SH-SY5Y (cell line): Measurements from ENCODE around the gene ZNF350.

Source experiments
- GATA2 ChIP-seq: IDR thresholded peaks from 2 replicates; pipeline ENCODE4 v1.6.1; 2011; ENCODE audit warnings: mild to moderate bottlenecking, low read depth, low read length
- GATA3 ChIP-seq: IDR thresholded peaks from 2 replicates; pipeline ENCODE4 v1.6.1; 2011; ENCODE audit warnings: low read depth, mild to moderate bottlenecking, low read length, moderate library complexity

ZNF350 gene

DNA sequence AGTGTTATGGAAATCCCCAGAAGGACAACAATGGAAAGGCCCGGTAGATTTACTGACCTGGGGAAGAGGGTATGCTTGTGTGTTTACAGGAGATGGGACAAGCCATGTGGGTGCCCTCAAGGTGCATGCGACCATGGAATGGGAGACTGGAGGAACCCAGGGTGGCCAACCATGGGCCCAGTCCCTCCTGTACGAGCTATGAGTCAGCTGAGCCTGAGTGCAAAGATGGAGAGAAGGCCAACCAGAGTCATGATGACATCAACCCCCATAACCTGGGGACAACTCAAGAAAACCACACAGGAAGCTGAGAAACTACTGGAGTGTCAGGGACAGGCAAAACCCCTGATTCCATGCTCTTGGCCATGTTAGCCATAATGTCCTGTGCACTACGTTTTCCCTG is 7.8 kb downstream of the ZNF350 start:
- TF ChIP-seq GATA2 (no peak), GATA3 (no peak)

DNA sequence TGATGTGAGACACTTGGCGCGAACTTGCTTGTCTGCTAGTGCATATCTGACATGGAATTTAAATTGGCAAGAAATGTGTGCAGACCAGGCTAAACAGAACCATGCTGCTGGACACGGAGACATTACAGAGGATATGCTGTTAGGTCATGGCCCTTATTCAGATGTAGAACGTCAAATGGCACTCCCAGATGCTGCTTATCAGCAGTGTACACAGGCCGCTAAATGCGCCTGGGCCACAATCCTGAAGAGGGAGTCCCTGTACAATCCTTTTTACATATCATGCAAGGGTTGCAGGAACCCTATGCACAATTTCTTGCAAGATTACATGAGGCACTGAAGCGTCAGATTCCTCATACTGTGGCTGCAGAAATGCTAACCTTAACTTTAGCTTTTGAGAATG is 9.3 kb downstream of the ZNF350 start:
- TF ChIP-seq GATA2 (no peak), GATA3 (no peak)

- TF ChIP-seq GATA2 = no peak
- TF ChIP-seq GATA3 = no peak
Measured at GRCh38 chr19:51976852-51977251, 9.8 kb downstream of the ZNF350 start.

- TF ChIP-seq GATA3 (no peak), GATA2 (no peak)
Measured at GRCh38 chr19:51971624-51972023, 15.0 kb downstream of the ZNF350 start.

DNA sequence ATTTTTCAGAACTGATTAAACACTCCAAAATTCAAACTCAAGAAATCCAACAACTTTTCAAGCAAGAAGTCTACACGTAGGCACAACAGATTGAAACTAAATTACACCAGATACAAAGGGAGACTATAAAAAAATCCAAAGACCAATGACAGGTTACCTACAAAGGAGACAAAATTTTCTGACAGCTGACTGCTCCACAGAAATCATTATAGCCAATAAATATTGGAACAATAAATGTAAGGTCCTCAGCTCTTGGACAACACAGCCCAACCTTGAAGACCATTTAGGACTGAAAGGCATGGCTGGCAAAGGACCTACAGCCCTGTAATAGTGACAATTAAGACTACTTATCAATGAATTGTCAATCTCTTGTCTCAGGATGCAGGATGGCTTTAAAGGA is 15.9 kb downstream of the ZNF350 start:
- no peak for TF ChIP-seq GATA2
- TF ChIP-seq GATA3 = no peak

DNA sequence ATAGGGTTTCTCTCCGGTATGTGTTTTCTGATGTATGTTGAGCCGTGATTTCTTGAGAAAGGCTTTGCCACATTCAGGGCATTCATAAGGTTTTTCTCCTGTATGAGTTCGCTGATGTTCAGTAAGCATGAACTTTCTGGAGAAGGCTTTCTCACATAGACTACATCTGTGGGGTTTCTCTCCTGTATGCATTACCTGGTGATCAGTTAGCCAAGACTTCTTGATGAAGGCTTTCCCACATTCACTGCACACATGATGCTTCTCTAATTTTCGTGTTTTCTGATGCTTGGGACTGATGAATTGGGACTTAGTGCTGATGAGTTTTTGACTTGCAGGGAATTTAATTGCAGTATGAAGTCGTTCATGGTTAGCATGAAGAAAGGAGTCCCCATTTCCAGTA is 21.1 kb downstream of the ZNF350 start:
- TF ChIP-seq GATA2 = no peak
- no peak for TF ChIP-seq GATA3

DNA sequence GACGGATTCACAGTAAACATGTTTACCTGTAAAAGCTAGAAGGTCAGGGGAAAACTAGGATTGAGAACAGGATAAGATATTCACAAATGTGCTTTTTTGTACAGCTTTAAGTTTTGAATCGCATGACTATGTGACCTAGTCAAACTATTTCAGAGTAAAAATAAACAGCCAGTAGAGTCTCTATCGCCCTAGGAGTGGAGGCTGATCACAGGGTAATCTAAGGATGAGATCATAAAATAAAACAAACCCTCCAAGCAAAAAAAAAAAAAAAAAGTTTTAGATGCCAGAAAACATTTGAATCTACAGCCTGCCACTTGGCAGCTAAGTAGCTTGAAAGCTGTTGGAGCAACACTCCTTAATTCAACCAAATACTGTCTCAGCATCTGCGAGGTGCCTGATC is 26.8 kb downstream of the ZNF350 start:
- no peak for TF ChIP-seq GATA2
- TF ChIP-seq GATA3 = no peak

DNA sequence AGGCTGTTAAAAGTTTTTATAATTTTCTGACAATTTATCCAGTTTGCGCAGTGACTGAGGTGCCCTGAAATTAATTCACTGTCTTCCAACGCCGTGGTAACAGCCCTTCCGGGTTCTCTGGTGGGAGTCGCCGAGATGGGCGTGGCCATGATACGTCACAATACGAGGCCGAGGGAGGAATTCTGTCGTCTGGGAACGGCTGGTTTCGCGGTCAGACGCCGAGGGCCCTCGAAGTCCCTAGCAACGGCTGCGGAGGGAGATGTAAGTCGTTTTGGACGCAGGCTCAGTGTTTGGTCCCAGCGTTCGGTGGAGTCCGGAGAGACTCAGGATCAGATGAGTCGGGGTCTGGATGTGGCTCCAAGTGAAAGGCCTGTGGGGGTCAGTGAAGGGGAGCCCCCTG is 37.7 kb downstream of the ZNF350 start:
- TF ChIP-seq GATA3 = no peak
- TF ChIP-seq GATA2 = no peak

DNA sequence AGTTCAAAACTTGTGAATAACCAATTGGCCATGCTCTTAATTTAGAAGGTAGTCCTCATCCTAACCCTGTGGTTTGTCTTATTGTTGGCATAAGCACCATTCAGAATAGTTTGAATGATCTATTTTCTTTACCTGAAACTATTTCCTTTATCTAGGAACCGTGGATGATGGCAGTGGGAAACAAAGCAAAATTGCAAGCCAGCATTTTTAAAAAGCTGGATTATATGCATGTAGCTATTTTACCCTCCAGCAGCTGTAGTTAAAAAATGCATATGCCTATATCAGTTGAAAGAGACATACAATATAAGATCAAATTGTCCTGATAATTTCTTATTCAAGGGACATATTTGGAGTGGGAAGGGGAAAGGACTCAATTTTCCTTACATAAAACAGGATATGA is 40.0 kb downstream of the ZNF350 start:
- TF ChIP-seq GATA2 (no peak), GATA3 (no peak)

GRCh38 chr19:51944798-51945552 is 41.7 kb downstream of the ZNF350 start:
- TF ChIP-seq GATA3 (no peak), GATA2 (no peak)

GRCh38 chr19:51938936-51939335 is 47.7 kb downstream of the ZNF350 start:
- TF ChIP-seq GATA3 (no peak), GATA2 (no peak)

DNA sequence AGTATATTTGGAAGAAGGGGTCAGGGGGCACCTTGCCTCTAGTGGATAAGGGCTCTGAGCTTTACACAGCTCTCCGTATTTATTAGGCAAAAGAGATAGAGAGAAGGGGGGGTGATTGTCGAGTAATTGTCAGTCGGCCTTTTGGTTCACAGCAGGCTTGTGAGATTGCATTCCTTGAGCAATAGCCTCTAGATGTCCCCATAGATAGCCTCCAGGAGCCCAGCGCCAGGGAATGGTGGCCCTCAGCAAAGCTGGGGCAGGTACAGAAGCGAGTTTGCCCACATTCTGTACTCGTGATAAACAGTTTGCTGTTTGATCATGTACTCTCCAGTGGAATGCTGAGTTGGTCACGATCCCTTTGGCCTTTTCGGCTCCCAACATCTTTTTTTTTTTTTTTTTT is 54.7 kb downstream of the ZNF350 start:
- TF ChIP-seq GATA3 (no peak), GATA2 (no peak)

DNA sequence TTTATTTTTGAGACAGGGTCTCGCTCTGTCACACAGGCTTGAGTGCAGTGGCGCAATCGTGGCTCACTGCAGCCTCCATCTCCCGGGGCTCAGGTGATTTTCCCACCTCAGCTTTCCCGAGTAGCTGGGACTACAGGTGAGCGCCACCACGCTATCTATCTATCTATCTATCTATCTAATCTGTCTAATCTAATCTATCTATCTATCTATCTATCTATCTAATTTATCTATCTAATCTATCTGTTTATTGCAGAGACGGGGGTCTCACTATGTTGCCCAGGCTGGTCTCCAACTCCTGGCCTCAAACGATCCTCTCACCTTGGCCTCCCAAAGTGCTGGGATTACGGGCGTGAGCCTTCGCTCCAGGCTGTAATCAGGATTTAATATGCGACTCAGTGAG is 58.8 kb downstream of the ZNF350 start:
- no peak for TF ChIP-seq GATA3
- TF ChIP-seq GATA2 = no peak

- TF ChIP-seq GATA2 = no peak
- TF ChIP-seq GATA3 = no peak
Measured at GRCh38 chr19:51926784-51927741, 59.6 kb downstream of the ZNF350 start, which contains the start of gene ZNF613. TSS of gene ZNF613 (plus strand) at chr19:51927472. CDS start at chr19:51936221, 8,749 bp downstream.

DNA sequence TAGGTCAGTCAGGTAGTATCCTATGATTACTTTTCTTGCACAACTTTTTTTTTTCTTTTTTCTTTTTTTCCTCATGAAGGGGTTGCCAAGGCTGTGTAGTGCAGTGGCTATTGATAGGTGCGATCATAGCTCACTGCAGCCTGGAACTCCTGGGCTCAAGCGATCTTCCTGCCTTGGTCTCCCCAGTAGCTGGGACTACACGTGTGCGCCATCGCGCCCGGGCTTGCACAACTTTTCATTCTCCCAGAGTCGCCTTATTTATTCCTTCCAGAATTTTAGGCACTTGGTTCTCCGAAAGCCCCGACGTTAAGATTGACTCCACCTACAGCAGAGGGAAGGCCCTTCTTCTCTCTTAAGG is 60.2 kb downstream of the ZNF350 start:
- TF ChIP-seq GATA2 (no peak), GATA3 (no peak)
